ENCODE measurements around the gene WDPCP.

- TF ChIP-seq POLR2A (IDR thresholded peaks at IDR 0.05; ENCODE audit: low read depth, low read length) (no peak), POLR2AphosphoS5 (IDR thresholded peaks at IDR 0.05; ENCODE audit: low read depth, low read length) (no peak)
Measured at GRCh38 chr2:63587814-63588384, 378 bp downstream of the WDPCP start.
